Neural cell (in vitro differentiated cells): Measurements from ENCODE around the gene SMIM38. TPM values are rescaled to one million over a fixed set of nuclear protein-coding genes. Genes with fewer than 3 reads are reported as not detected.

Experiments used
- H2AFZ ChIP-seq: fragments of 200-600, 300-800 bp; sonication (generic), shearing (Covaris generic); 2 replicates; pipeline ENCODE4 v1.6.0; 2014; ENCODE audit warnings: low read depth, mild to moderate bottlenecking, antibody characterized with exemption, low read length, moderate library complexity
- H3F3A ChIP-seq: fragments of 200-600 bp; shearing (Covaris generic); 2 replicates; pipeline ENCODE4 v1.6.1; 2016; ENCODE audit warnings: mild to moderate bottlenecking, moderate library complexity, mixed read lengths, antibody characterized with exemption, low read length; ENCODE audit not compliant: insufficient read depth, poor library complexity, severe bottlenecking
- H3K27ac ChIP-seq: fragments of 200-600, 300-800 bp; sonication (generic), shearing (Covaris generic); 2 replicates; pipeline ENCODE4 v1.5.1; 2014; ENCODE audit warnings: mild to moderate bottlenecking, low read length, moderate library complexity
- H3K27me3 ChIP-seq: fragments of 300-800, 200-600 bp; sonication (generic), shearing (Covaris generic); 2 replicates; pipeline ENCODE4 v1.6.0; 2014; ENCODE audit warnings: mild to moderate bottlenecking, low read depth, low read length, moderate library complexity; ENCODE audit not compliant: insufficient read depth
- H3K36me3 ChIP-seq: fragments of 300-800, 200-600 bp; sonication (generic), shearing (Covaris generic); 2 replicates; pipeline ENCODE4 v1.5.1; 2014; ENCODE audit warnings: mild to moderate bottlenecking, antibody characterized with exemption, low read length, moderate library complexity; ENCODE audit not compliant: insufficient read depth
- H3K4me2 ChIP-seq: fragments of 300-800, 200-600 bp; sonication (generic), shearing (Covaris generic); 2 replicates; pipeline ENCODE4 v1.6.0; 2014; ENCODE audit warnings: mild to moderate bottlenecking, low read length
- H3K4me3 ChIP-seq: fragments of 300-800, 200-600 bp; sonication (generic), shearing (Covaris generic); 2 replicates; pipeline ENCODE4 v1.5.1; 2014; ENCODE audit warnings: mild to moderate bottlenecking, low read length, moderate library complexity
- H3K79me2 ChIP-seq: fragments of 200-600 bp; shearing (Covaris generic); replicated peaks from 2 replicates; pipeline ENCODE4 v1.6.0; 2014; ENCODE audit warnings: mild to moderate bottlenecking, low read length, moderate library complexity; ENCODE audit not compliant: insufficient read depth
- H3K9ac ChIP-seq: fragments of 300-800, 200-600 bp; sonication (generic), shearing (Covaris generic); 2 replicates; pipeline ENCODE4 v1.6.1; 2016; ENCODE audit warnings: mild to moderate bottlenecking, low read length, mixed read lengths
- H3K9me2 ChIP-seq: fragments of 200-600 bp; shearing (Covaris generic); 2 replicates; pipeline ENCODE4 v1.6.1; 2016; ENCODE audit warnings: mild to moderate bottlenecking, low read length, mixed read lengths; ENCODE audit not compliant: insufficient read depth
- H3K9me3 ChIP-seq: fragments of 200-600, 300-800 bp; sonication (generic), shearing (Covaris generic); 2 replicates; pipeline ENCODE4 v1.6.1; 2016; ENCODE audit warnings: mild to moderate bottlenecking, mixed run types, low read length, moderate library complexity, mixed read lengths
- H4K20me1 ChIP-seq: fragments of 200-600 bp; shearing (Covaris generic); 2 replicates; pipeline ENCODE4 v1.6.1; 2016; ENCODE audit warnings: mild to moderate bottlenecking, mixed run types; ENCODE audit not compliant: insufficient read depth
- EP300 ChIP-seq: fragments of 450-650 bp; conservative IDR thresholded peaks from 2 replicates; pipeline ENCODE4 v1.6.1; 2014; ENCODE audit warnings: antibody characterized with exemption, mild to moderate bottlenecking, moderate library complexity; ENCODE audit not compliant: poor library complexity, severe bottlenecking
- EZH2 ChIP-seq: fragments of 200-600, 300-800 bp; shearing (Covaris generic), sonication (generic); IDR thresholded peaks from 2 replicates; pipeline ENCODE4 v1.6.1; 2014; ENCODE audit warnings: antibody characterized with exemption, low read length, borderline replicate concordance, mild to moderate bottlenecking; ENCODE audit not compliant: insufficient read depth, poor library complexity, severe bottlenecking
- MXI1 ChIP-seq: fragments of 450-650 bp; conservative IDR thresholded peaks from 2 replicates; pipeline ENCODE4 v1.6.1; 2014; ENCODE audit warnings: antibody characterized with exemption, mild to moderate bottlenecking; ENCODE audit not compliant: poor library complexity, severe bottlenecking
- POLR2AphosphoS5 ChIP-seq: IDR thresholded peaks from 2 replicates; pipeline ENCODE4 v1.6.1; 2012
- RAD21 ChIP-seq: fragments of 450-650 bp; conservative IDR thresholded peaks from 2 replicates; pipeline ENCODE4 v1.6.1; 2014; ENCODE audit warnings: antibody characterized with exemption, mild to moderate bottlenecking, moderate library complexity
- SMC3 ChIP-seq: fragments of 450-650 bp; conservative IDR thresholded peaks from 2 replicates; pipeline ENCODE4 v1.6.1; 2014; ENCODE audit warnings: antibody characterized with exemption, mild to moderate bottlenecking, moderate library complexity; ENCODE audit not compliant: poor library complexity
- TAF1 ChIP-seq: IDR thresholded peaks from 2 replicates; pipeline ENCODE4 v1.6.1; 2012; ENCODE audit warnings: low read depth
- polyA plus RNA-seq: library from polyadenylated mRNA; depleted of rRNA; stranded (reverse); fragments of >200 nt; gene quantifications from 2 replicates; pipeline ENCODE4 v1.2.3, GENCODE V29; 2014
- TF ChIP-seq, protein P1 (sequence below): fragments of 450-650 bp; IDR thresholded peaks from 2 replicates; pipeline ENCODE4 v1.5.1; 2014; ENCODE audit warnings: antibody characterized with exemption, mild to moderate bottlenecking, moderate library complexity; ENCODE audit not compliant: poor library complexity, severe bottlenecking
- TF ChIP-seq, protein P2 (sequence below): IDR thresholded peaks from 2 replicates; pipeline ENCODE4 v1.6.1; 2012; ENCODE audit warnings: borderline replicate concordance

SMIM38 gene
- polyA plus RNA-seq, 1 donor from 2014 or later = 1.9 TPM

DNA sequence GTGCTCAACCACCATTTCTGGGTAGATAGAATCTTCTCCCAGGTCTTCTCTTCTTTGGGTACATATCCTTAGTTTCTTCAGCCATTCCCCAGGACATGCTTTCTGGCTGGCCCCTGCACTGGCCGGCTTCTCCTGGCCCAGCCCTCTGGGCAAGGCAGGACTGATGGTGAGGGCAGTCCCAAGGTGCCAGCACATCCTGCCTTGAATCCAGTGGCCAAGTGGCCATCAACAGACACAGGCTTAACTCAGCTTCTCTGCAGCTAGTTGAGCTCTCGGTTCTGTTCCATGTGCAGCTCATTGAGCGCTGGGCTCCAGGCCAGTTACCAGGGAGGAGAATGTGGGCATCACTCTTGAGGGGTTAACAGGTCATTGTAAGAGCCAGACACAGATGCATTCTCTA is 17.6 kb downstream of the SMIM38 start:
- TF ChIP-seq TAF1 (no peak), MXI1 (no peak), POLR2AphosphoS5 (no peak), RAD21 (no peak), SMC3 (no peak), EZH2 (no peak), EP300 (no peak)
- TF ChIP-seq, protein P1, sequence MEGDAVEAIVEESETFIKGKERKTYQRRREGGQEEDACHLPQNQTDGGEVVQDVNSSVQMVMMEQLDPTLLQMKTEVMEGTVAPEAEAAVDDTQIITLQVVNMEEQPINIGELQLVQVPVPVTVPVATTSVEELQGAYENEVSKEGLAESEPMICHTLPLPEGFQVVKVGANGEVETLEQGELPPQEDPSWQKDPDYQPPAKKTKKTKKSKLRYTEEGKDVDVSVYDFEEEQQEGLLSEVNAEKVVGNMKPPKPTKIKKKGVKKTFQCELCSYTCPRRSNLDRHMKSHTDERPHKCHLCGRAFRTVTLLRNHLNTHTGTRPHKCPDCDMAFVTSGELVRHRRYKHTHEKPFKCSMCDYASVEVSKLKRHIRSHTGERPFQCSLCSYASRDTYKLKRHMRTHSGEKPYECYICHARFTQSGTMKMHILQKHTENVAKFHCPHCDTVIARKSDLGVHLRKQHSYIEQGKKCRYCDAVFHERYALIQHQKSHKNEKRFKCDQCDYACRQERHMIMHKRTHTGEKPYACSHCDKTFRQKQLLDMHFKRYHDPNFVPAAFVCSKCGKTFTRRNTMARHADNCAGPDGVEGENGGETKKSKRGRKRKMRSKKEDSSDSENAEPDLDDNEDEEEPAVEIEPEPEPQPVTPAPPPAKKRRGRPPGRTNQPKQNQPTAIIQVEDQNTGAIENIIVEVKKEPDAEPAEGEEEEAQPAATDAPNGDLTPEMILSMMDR = no peak
- TF ChIP-seq, protein P2, sequence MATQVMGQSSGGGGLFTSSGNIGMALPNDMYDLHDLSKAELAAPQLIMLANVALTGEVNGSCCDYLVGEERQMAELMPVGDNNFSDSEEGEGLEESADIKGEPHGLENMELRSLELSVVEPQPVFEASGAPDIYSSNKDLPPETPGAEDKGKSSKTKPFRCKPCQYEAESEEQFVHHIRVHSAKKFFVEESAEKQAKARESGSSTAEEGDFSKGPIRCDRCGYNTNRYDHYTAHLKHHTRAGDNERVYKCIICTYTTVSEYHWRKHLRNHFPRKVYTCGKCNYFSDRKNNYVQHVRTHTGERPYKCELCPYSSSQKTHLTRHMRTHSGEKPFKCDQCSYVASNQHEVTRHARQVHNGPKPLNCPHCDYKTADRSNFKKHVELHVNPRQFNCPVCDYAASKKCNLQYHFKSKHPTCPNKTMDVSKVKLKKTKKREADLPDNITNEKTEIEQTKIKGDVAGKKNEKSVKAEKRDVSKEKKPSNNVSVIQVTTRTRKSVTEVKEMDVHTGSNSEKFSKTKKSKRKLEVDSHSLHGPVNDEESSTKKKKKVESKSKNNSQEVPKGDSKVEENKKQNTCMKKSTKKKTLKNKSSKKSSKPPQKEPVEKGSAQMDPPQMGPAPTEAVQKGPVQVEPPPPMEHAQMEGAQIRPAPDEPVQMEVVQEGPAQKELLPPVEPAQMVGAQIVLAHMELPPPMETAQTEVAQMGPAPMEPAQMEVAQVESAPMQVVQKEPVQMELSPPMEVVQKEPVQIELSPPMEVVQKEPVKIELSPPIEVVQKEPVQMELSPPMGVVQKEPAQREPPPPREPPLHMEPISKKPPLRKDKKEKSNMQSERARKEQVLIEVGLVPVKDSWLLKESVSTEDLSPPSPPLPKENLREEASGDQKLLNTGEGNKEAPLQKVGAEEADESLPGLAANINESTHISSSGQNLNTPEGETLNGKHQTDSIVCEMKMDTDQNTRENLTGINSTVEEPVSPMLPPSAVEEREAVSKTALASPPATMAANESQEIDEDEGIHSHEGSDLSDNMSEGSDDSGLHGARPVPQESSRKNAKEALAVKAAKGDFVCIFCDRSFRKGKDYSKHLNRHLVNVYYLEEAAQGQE = no peak
- Histone ChIP-seq H3K9me3 (peaks cover 3% of the 10 kb centered on the region), H3K9me2 (no peaks in the 10 kb centered on the region), H3K4me3 (no peak overlapping the region), H3K9ac (no peak overlapping the region), H3F3A (no peaks in the 10 kb centered on the region), H3K4me2 (no peak overlapping the region), H3K27ac (no peak overlapping the region), H4K20me1 (no peaks in the 10 kb centered on the region), H3K36me3 (no peaks in the 10 kb centered on the region), H3K79me2 (no peaks in the 10 kb centered on the region), H2AFZ (no peak overlapping the region), H3K27me3 (no peaks in the 10 kb centered on the region)

DNA sequence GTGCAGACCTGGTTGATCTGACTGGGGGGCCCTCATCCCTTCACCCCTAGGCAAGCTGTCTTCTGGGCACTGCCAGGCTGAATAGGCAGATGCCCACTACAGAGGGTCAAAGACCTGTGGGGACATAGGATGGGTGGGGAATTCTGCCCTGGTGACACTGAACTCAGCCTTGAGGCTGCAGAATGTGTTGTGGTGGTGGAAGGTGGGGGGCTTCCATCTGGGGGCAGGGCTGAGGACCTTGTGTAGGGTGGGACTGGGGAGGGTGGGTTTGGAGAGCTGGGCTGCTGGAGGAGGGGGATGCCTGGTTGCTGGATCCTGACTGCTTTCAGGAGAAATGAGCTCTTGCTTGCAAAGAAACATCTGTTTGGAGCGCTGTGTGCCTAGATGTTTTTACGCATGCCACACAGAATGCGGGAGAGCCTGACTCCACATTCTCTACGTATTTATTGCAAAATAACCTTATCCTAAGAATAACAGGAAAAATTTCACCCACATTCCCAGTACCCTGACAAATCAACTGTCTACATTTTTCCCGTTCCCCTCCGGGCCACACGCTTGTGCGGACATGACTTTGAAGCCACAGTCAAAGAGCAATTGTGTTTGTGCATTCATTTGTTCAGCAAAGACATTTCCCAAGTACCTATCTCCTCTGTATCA is 18.3 kb downstream of the SMIM38 start:
- Histone ChIP-seq H3K9me3 (peaks cover 3% of the 10 kb centered on the region), H3K79me2 (no peaks in the 10 kb centered on the region), H2AFZ (no peak overlapping the region), H4K20me1 (no peaks in the 10 kb centered on the region), H3K4me3 (no peak overlapping the region), H3K9me2 (no peaks in the 10 kb centered on the region), H3K9ac (no peak overlapping the region), H3K27ac (no peak overlapping the region), H3K4me2 (no peak overlapping the region), H3F3A (no peaks in the 10 kb centered on the region), H3K36me3 (no peaks in the 10 kb centered on the region), H3K27me3 (no peaks in the 10 kb centered on the region)
- TF ChIP-seq EZH2 (no peak), POLR2AphosphoS5 (no peak), MXI1 (no peak), SMC3 (no peak), TAF1 (no peak), EP300 (no peak), RAD21 (no peak)
- TF ChIP-seq, protein P2 = no peak
- TF ChIP-seq, protein P1 = no peak
